HG03159 (cell line): ENCODE results near the gene LRRN3.

Source experiments
- ATAC-seq: cut with Tn5 transposase; IDR thresholded peaks from one replicate; pipeline ENCODE4 v1.9.1; 2021; ENCODE audit warnings: mild to moderate bottlenecking, moderate library complexity; ENCODE audit not compliant: unreplicated experiment

Gene LRRN3

DNA sequence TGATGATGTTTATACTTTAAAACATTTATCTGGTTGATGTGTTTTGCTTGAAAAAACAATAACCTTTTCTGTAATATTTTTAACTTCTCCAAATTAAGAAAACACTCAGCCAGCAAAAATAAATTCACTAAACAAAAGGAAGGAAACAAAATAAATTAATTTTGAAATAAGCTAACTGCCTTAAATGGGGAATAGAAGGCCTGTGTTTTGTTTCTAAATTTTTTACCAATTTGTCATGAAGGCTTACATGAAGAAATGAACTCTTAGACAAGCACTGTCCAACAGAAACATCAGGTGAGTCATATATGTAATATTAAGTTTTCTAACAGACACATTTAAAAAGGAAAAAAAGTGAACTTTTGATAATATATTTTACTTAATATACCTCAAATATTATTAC is 68.5 kb downstream of the LRRN3 start:
- no peak for ATAC-seq

DNA sequence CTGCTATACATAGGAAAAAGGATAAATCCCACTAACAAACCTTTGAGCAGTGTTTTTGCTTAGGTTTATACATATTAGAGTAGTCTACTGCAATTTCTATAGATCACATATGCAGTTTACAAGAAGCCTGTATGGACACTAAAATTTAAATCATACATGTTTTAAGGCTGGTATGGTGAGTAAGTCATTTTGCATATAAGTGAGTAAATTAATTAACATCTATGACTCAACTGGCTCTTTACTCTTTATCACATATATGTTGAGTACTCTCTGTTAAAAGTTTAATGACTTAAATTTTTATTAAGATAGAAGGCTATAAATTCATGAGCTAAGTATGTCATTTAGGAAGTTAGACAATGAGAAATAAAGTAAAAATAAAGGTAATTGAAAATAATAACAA is 69.4 kb downstream of the LRRN3 start:
- ATAC-seq: no peak

DNA sequence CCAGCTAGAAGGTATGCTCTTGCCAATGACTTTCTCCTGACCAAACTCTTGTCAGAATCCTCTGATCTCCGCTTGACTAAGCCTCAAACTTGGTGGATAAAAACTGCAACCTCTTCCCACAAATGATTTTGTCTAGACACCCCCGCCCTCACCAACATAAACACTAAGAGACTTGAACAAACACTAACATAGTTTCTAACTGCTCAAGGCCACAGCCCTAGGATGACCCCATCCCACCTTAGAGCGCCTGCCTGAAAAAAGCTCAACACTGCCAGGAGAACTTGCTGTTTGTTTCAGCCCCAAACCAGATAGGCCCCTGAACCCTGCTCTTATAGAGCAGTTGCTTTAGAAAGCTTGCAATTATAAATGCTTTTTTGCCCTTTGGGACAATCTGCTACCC is 71.8 kb downstream of the LRRN3 start:
- ATAC-seq: no peak

DNA sequence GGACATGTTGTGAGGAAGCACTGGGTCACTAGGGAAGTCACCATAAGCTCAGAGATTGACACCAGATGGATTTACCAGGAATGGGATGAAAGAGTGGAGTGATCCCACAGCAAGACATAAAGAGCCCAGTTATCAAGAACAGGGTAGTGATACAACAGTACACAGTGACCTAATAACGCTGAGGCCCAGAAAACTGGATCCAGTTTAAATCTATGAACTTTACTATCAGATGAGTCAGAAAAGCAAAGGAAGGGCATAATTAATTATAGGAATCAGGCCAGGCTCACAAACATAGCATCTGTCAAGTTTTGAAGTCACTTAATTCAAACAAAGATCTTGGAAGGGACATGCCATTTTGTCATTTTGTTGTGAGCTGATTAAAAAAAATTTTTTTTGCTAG is 73.5 kb downstream of the LRRN3 start:
- ATAC-seq: no peak

DNA sequence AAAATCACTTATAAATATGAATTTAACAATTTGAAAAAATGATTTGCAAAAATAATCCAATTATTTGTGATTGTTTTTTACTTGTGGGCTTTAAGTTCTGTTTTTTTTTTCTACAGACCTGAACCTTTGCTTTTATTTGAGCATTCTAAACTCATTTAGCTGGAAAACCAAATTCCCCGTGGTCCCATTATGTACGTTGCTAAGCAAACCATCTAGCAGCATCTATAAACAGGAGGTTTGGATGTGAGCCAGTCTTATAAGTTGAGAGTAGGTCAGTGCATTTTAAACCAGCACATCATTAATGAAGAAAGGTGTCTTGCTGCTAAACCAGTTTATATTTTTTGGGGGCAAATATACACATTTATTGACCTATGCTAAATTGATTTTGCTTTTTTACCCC is 77.3 kb downstream of the LRRN3 start:
- ATAC-seq: no peak

DNA sequence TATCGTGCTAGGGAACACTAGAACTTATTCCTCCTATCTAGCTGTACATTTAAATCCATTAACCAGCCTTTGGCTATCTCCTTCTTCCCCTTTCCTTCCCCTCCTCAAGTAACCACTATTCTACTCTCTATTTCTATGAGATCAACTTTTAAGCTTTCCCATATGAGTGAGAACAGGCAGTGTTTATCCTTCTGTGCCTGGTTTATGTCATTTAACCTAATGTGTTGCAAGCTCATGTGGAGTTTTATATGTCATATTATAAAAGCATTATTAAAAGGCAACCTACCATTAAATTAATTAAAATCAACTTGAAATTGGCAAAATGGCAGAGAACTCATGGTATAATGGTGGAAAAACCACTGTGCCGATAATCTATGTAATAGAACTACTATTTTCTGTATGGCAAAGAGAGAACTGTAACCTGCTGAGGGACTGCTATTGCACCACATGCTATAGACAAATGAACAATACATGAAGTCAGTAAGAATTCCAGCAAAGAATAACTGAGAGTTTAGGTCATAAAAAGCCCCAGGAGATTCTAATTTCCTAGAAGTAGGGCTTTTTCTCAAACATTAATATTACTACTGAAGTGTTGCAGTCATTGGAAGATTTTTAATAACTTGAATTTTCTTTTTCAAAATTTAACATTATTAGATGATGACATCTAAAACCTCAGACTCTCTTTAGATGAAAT is 81.8 kb downstream of the LRRN3 start:
- ATAC-seq: no peak

DNA sequence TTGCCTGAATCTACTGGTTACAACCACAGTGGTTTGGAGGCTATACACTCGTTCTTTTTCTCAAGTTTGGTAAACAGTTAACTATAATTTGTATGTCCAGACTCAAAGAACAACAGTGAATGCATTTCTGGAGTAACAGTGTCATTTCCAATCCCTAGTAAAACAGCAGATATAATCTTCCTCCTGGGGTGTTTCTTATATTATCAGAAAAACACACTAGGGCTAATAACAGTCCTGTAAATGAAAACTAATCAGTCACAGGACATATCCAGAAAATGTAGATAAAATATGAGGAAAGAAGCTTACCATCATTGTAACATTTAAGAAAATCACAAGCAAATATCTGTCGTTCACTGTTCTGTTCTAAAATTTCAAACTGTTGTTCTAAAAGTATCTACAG is 82.6 kb downstream of the LRRN3 start:
- ATAC-seq: no peak

DNA sequence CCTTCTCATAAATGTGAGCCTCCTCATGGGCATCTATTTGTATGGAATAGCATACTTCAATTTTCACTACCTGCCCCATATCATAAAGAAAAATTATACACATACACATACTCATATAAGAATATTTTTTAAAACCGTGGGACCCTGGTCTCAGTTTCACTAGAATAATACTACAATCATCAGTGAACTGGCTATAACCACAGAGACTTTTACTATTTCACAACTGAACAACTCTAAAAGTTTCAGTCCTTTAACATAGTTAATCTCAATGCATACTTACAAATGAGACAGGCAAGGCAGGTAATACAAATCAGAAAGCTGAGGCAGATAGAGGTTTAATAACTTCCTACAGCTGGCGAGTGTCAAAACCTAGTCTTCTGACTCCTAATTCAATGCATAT is 83.1 kb downstream of the LRRN3 start:
- ATAC-seq: no peak

DNA sequence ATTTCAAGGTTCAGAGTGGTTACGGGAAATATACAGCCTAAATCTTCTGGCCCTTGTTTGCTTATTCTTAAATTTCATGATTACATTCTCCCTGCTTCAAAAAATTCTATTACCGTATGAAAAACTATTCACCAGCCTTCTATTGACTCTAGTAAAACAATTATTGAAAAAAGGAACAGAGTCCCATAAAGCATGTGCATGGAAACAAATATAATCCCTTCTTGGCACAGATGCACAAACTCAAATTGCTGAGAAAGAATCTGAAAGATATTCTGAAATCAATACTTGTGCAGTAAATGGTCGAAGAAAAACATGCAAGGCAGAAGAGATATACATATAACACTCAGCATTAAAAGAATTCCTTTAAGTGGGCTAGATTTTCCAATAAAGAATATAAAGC is 83.6 kb downstream of the LRRN3 start:
- ATAC-seq: no peak
